Activated naive CD4-positive, alpha-beta T cell treated with anti-CD3 and anti-CD28 coated beads for 36 hours (primary cell): ENCODE results near the gene QRICH2. TPM values are rescaled to one million over a fixed set of nuclear protein-coding genes. Genes with fewer than 3 reads are reported as not detected.
"Not testable (repeated sequence)": the region's sequence is repeated elsewhere in the genome, so short reads cannot be mapped to it uniquely, and the experiment has no call there.

Source experiments
- CTCF ChIA-PET: fragments of 350-600 bp; sonication (Branson Sonifier 250); formaldehyde crosslinking; loops from one replicate; lab custom pipeline; 2021; ENCODE audit warnings: antibody characterized with exemption; lab: Charles Lee
- DNase-seq: peaks from one replicate; pipeline ENCODE4 v3.0.0-alpha.2; 2020
- H3K27ac Mint-ChIP-seq: one replicate; pipeline ENCODE4 v1.8.0; 2021; ENCODE audit warnings: mild to moderate bottlenecking, mixed read lengths
- H3K27me3 Mint-ChIP-seq: one replicate; pipeline ENCODE4 v1.8.0; 2021; ENCODE audit warnings: low read depth, mixed read lengths
- H3K36me3 Mint-ChIP-seq: one replicate; pipeline ENCODE4 v1.8.0; 2021; ENCODE audit warnings: low read depth, mixed read lengths
- H3K4me1 Mint-ChIP-seq: one replicate; pipeline ENCODE4 v1.8.0; 2021; ENCODE audit warnings: low read depth, mixed read lengths
- H3K4me3 Mint-ChIP-seq: one replicate; pipeline ENCODE4 v1.8.0; 2021; ENCODE audit warnings: mild to moderate bottlenecking, moderate library complexity, mixed read lengths
- H3K9me3 Mint-ChIP-seq: one replicate; pipeline ENCODE4 v1.8.0; 2021; ENCODE audit warnings: mixed read lengths
- intact Hi-C: fragments of 100-400 bp; cut with micrococcal nuclease; formaldehyde crosslinking; loops from one replicate; pipeline ENCODE4 v1.15.1; 2023
- total RNA-seq, 2 experiments: library from RNA; stranded (reverse); gene quantifications; one replicate each; pipeline ENCODE4 v1.2.3, GENCODE V29; 2021

QRICH2 gene
- total RNA-seq, 2 experiments from 2014 or later, result 0.52 TPM

GRCh38 chr17:76238847-76239537 lies 69.1 kb downstream of the QRICH2 start:
- H3K36me3 Mint-ChIP-seq, result peaks cover 9% of the 10 kb centered on the region
- H3K27me3 Mint-ChIP-seq, result no peaks in the 10 kb centered on the region
- H3K9me3 Mint-ChIP-seq, result peaks cover 2% of the 10 kb centered on the region
- peak overlapping the region; percentile 42 for H3K27ac Mint-ChIP-seq
- peak overlapping the region; percentile 78 for H3K4me3 Mint-ChIP-seq
- peaks cover 70% of the 10 kb centered on the region for H3K4me1 Mint-ChIP-seq
- DNase-seq, result no peak
- CTCF ChIA-PET, result interaction anchor here (0.6 to 1.6 kb wide), 6 partner anchors 10 to 225 kb away, joined by 3 to 7 read pairs (median 4); no protein-coding TSS in a partner anchor
- intact Hi-C loops, result loop anchor here (2.0 kb wide), 1 partner anchor 18 kb away; no protein-coding TSS in a partner anchor

GRCh38 chr17:76237859-76238313 lies 70.2 kb downstream of the QRICH2 start:
- intact Hi-C loops, result loop anchor here (1.0 to 2.0 kb wide), 2 partner anchors 8 to 17 kb away; no protein-coding TSS in a partner anchor
- DNase-seq, result no peak
- CTCF ChIA-PET, result interaction anchor here (0.9 to 1.6 kb wide), 7 partner anchors 8 to 224 kb away, joined by 3 to 7 read pairs (median 4); no protein-coding TSS in a partner anchor
- Mint-ChIP-seq H3K4me3 (no peak overlapping the region), H3K4me1 (peaks cover 66% of the 10 kb centered on the region), H3K9me3 (peaks cover 2% of the 10 kb centered on the region), H3K27ac (no peak overlapping the region), H3K36me3 (peaks cover 11% of the 10 kb centered on the region), H3K27me3 (no peaks in the 10 kb centered on the region)

- Mint-ChIP-seq H3K4me1 (peaks cover 64% of the 10 kb centered on the region), H3K9me3 (peaks cover 2% of the 10 kb centered on the region), H3K27me3 (no peaks in the 10 kb centered on the region), H3K36me3 (peaks cover 11% of the 10 kb centered on the region), H3K4me3 (no peak overlapping the region), H3K27ac (no peak overlapping the region)
- intact Hi-C loops, result loop anchor here (1.0 kb wide), 1 partner anchor 10 kb away; no protein-coding TSS in a partner anchor
- no peak for DNase-seq
- CTCF ChIA-PET, result interaction anchor here (1.6 kb wide), 1 partner anchor 10 kb away, joined by 3 read pairs; no protein-coding TSS in a partner anchor
Observed at GRCh38 chr17:76236603-76237002, 71.5 kb downstream of the QRICH2 start.

GRCh38 chr17:76235883-76236282 lies 72.2 kb downstream of the QRICH2 start:
- no peaks in the 10 kb centered on the region for H3K27me3 Mint-ChIP-seq
- CTCF ChIA-PET, result no interaction called here
- peaks cover 11% of the 10 kb centered on the region for H3K36me3 Mint-ChIP-seq
- H3K4me3 Mint-ChIP-seq, result no peak overlapping the region
- intact Hi-C loops, result no loop called here
- H3K4me1 Mint-ChIP-seq, result peaks cover 58% of the 10 kb centered on the region
- no peak overlapping the region for H3K27ac Mint-ChIP-seq
- peaks cover 2% of the 10 kb centered on the region for H3K9me3 Mint-ChIP-seq
- DNase-seq, result no peak

- Mint-ChIP-seq H3K27ac (peak overlapping the region; percentile 24), H3K4me3 (no peak overlapping the region)
Observed at GRCh38 chr17:76234354-76234679, 73.8 kb downstream of the QRICH2 start.

GRCh38 chr17:76233588-76234353 lies 74.3 kb downstream of the QRICH2 start:
- intact Hi-C loops, result no loop called here
- H3K27me3 Mint-ChIP-seq, result no peaks in the 10 kb centered on the region
- CTCF ChIA-PET, result interaction anchor here (0.7 to 1.1 kb wide), 2 partner anchors 12 to 33 kb away, joined by 4 read pairs; no protein-coding TSS in a partner anchor
- peaks cover 18% of the 10 kb centered on the region for H3K36me3 Mint-ChIP-seq
- peaks cover 2% of the 10 kb centered on the region for H3K9me3 Mint-ChIP-seq
- no peak overlapping the region for H3K4me3 Mint-ChIP-seq
- DNase-seq, result no peak
- H3K4me1 Mint-ChIP-seq, result peaks cover 63% of the 10 kb centered on the region
- H3K27ac Mint-ChIP-seq, result no peak overlapping the region

More at GRCh38 chr17:76234354-76234679, 73.8 kb downstream of the QRICH2 start:
- Mint-ChIP-seq H3K4me1 (peaks cover 64% of the 10 kb centered on the region), H3K36me3 (peaks cover 16% of the 10 kb centered on the region), H3K9me3 (peaks cover 2% of the 10 kb centered on the region), H3K27me3 (no peaks in the 10 kb centered on the region)
- DNase-seq, result no peak
- CTCF ChIA-PET, result interaction anchor here (1.1 kb wide), 1 partner anchor 12 kb away, joined by 4 read pairs; no protein-coding TSS in a partner anchor
- intact Hi-C loops, result no loop called here

- H3K36me3 Mint-ChIP-seq, result peaks cover 18% of the 10 kb centered on the region
- intact Hi-C loops, result no loop called here
- peaks cover 55% of the 10 kb centered on the region for H3K4me1 Mint-ChIP-seq
- H3K27ac Mint-ChIP-seq, result no peak overlapping the region
- CTCF ChIA-PET, result interaction anchor here (0.6 to 0.8 kb wide), 2 partner anchors 31 to 881 kb away, joined by 4 to 5 read pairs; no protein-coding TSS in a partner anchor
- no peak for DNase-seq
- H3K4me3 Mint-ChIP-seq, result no peak overlapping the region
- peaks cover 2% of the 10 kb centered on the region for H3K9me3 Mint-ChIP-seq
- no peaks in the 10 kb centered on the region for H3K27me3 Mint-ChIP-seq
Observed at GRCh38 chr17:76232342-76232741, 75.7 kb downstream of the QRICH2 start.

- CTCF ChIA-PET, intact Hi-C loops, H3K27ac Mint-ChIP-seq, H3K9me3 Mint-ChIP-seq, DNase-seq, H3K27me3 Mint-ChIP-seq, H3K4me3 Mint-ChIP-seq: not testable (repeated sequence)
- peaks cover 30% of the 10 kb centered on the region for H3K4me1 Mint-ChIP-seq
- peaks cover 14% of the 10 kb centered on the region for H3K36me3 Mint-ChIP-seq
Observed at GRCh38 chr17:76226749-76227148, 81.3 kb downstream of the QRICH2 start.

GRCh38 chr17:76225373-76226086 lies 82.5 kb downstream of the QRICH2 start:
- H3K27me3 Mint-ChIP-seq, H3K4me3 Mint-ChIP-seq, H3K9me3 Mint-ChIP-seq, intact Hi-C loops, H3K27ac Mint-ChIP-seq, DNase-seq: not testable (repeated sequence)
- H3K36me3 Mint-ChIP-seq, result peaks cover 16% of the 10 kb centered on the region
- peaks cover 35% of the 10 kb centered on the region for H3K4me1 Mint-ChIP-seq
- CTCF ChIA-PET, result interaction anchor here (1.2 kb wide), 1 partner anchor 12 kb away, joined by 3 read pairs; no protein-coding TSS in a partner anchor
